OCI-LY7 (cell line): Measurements from ENCODE around the gene DOCK7.

Source experiments
- EZH2phosphoT487 ChIP-seq: fragments of 200-600 bp; sonication (generic); IDR thresholded peaks from 2 replicates; pipeline ENCODE4 v1.6.1; 2018; ENCODE audit warnings: low read depth, borderline replicate concordance, mild to moderate bottlenecking, mixed run types, antibody characterized with exemption, low read length, moderate library complexity, mixed read lengths
- TF ChIP-seq, protein P1 (sequence below): fragments of 200-600 bp; sonication (generic); conservative IDR thresholded peaks from 2 replicates; pipeline ENCODE4 v1.5.1; 2014; ENCODE audit warnings: mild to moderate bottlenecking, antibody characterized with exemption, low read length, moderate library complexity, mixed read lengths

DNA sequence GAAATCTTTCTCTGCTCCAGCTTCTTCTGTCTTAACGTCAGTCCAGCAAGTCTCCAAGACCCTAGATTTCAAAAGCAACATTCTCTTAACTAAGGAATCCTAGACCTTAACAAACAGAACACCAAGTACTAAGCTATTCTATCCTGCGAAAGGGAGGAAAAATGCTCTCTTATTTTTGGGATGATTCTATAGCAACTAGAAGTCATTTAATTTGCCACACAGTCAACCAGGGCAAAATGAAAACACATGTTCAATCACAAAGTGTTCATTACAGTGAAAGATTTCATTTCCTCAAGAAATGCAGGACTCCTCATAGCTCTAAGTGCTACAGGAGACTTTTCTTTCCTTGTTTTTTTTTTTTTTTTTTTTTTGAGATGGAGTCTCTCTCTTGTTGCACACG is 36.2 kb upstream of the DOCK7 start:
- TF ChIP-seq, protein P1, sequence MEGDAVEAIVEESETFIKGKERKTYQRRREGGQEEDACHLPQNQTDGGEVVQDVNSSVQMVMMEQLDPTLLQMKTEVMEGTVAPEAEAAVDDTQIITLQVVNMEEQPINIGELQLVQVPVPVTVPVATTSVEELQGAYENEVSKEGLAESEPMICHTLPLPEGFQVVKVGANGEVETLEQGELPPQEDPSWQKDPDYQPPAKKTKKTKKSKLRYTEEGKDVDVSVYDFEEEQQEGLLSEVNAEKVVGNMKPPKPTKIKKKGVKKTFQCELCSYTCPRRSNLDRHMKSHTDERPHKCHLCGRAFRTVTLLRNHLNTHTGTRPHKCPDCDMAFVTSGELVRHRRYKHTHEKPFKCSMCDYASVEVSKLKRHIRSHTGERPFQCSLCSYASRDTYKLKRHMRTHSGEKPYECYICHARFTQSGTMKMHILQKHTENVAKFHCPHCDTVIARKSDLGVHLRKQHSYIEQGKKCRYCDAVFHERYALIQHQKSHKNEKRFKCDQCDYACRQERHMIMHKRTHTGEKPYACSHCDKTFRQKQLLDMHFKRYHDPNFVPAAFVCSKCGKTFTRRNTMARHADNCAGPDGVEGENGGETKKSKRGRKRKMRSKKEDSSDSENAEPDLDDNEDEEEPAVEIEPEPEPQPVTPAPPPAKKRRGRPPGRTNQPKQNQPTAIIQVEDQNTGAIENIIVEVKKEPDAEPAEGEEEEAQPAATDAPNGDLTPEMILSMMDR: no peak
- no peak for TF ChIP-seq EZH2phosphoT487
